Transverse colon (tissue), 4 donors: Measurements from ENCODE around the gene ZCCHC17. TPM values are rescaled to one million over a fixed set of nuclear protein-coding genes. Genes with fewer than 3 reads are reported as not detected.

Experiments
- DNase-seq: peaks from one replicate; pipeline ENCODE4 v3.0.0-alpha.2; 2019
- H3K27ac ChIP-seq, 4 donors: fragments of 200-600 bp; sonication (generic); 2 replicates each; pipeline ENCODE4 v1.5.1; 2016 to 2018; ENCODE audit warnings: inconsistent platforms in 4 of 4
- H3K27me3 ChIP-seq: fragments of 200-600 bp; sonication (generic); 2 replicates; pipeline ENCODE4 v1.5.1; 2017; ENCODE audit warnings: inconsistent platforms
- H3K36me3 ChIP-seq, 4 donors: fragments of 200-600 bp; sonication (generic); 2 replicates each; pipeline ENCODE4 v1.5.1; 2017 to 2019; ENCODE audit warnings: inconsistent platforms in 4 of 4
- H3K4me1 ChIP-seq, 4 donors: fragments of 200-600 bp; sonication (generic); 2 replicates each; pipeline ENCODE4 v1.5.1; 2017 to 2020; ENCODE audit warnings: inconsistent platforms in 4 of 4
- H3K4me3 ChIP-seq, 4 donors: fragments of 200-600 bp; sonication (generic); 1 replicate in 1 of 4; 2 replicates in 3 of 4; pipeline versions ENCODE4 v1.5.1 to v1.6.1; 2017 to 2019; ENCODE audit warnings: inconsistent platforms in 4 of 4
- H3K9me3 ChIP-seq, 2 donors: fragments of 200-600 bp; sonication (generic); 2 replicates each; pipeline ENCODE4 v1.5.1; 2017 to 2019; ENCODE audit warnings: inconsistent platforms in 2 of 2
- EP300 ChIP-seq: sonication (generic); formaldehyde crosslinking; IDR thresholded peaks from one replicate; pipeline ENCODE4 v1.6.1; 2017; ENCODE audit warnings: antibody characterized with exemption, low read depth
- POLR2A ChIP-seq: fragments of 450-650 bp; IDR thresholded peaks from one replicate; pipeline ENCODE4 v1.6.1; 2016; ENCODE audit warnings: antibody characterized with exemption, mild to moderate bottlenecking, moderate library complexity
- POLR2AphosphoS5 ChIP-seq, 3 donors: sonication (generic); formaldehyde crosslinking; IDR thresholded peaks; one replicate each; pipeline ENCODE4 v1.6.1; 2016; ENCODE audit warnings: antibody characterized with exemption in 3 of 3
- WGBS, 2 donors: methylation state at CpG; one replicate each; pipeline ENCODE4 v1.1.5; 2018; ENCODE audit warnings: low coverage in 1 of 2; 5-methylcytosine and 5-hydroxymethylcytosine counted together
- in situ Hi-C, 4 donors: fragments of 200-750 bp; cut with MboI; loops; one replicate each; pipeline versions ENCODE4 v1.15.0 to v1.15.1; 2017; ENCODE audit warnings: low sequenced_read_pairs in 3 of 4, low pct_ligation_motif_present in 1 of 4, low pct_unique_long_range_greater_than_20kb in 1 of 4
- intact Hi-C: fragments of 100-400 bp; cut with DNase I; formaldehyde crosslinking; loops from one replicate; pipeline ENCODE4 v1.15.1; 2023; ENCODE audit warnings: low total_unique reads
- total RNA-seq, 4 donors: library from RNA; depleted of rRNA; stranded (reverse); fragments of >200 nt; gene quantifications; one replicate each; pipeline ENCODE4 v1.1.0, GENCODE V29; 2016
- TF ChIP-seq, protein P1 (sequence below), 5 experiments: fragments of 200-600 bp in 3 of 5; fragments of 450-650 bp in 2 of 5; sonication (generic) in 3 of 5; IDR thresholded peaks; 1 replicate in 2 of 5; 2 replicates in 3 of 5; pipeline ENCODE4 v1.5.1; 2016 to 2017; ENCODE audit warnings: antibody characterized with exemption in 5 of 5, inconsistent platforms in 3 of 5, mild to moderate bottlenecking in 2 of 5, moderate library complexity in 1 of 5

ZCCHC17 gene, protein sequence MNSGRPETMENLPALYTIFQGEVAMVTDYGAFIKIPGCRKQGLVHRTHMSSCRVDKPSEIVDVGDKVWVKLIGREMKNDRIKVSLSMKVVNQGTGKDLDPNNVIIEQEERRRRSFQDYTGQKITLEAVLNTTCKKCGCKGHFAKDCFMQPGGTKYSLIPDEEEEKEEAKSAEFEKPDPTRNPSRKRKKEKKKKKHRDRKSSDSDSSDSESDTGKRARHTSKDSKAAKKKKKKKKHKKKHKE
- 10 to 100 TPM in 3 of 4 donors, 1 to 10 TPM in 1; 4.8 to 18.7 (median 13.7) TPM for total RNA-seq

- Histone ChIP-seq H3K27ac (peak within 1 kb of the TSS; percentile 93 to 97 (median 94)), H3K4me3 (peak within 1 kb of the TSS; percentile 71 to 91 (median 82)), H3K4me1 (peaks cover 0 to 37% (median 23%) of the 10 kb centered on the region in 4 donors), H3K27me3 (no peaks in the 10 kb centered on the region), H3K36me3 (peaks cover 0 to 16% (median under 1%) of the 10 kb centered on the region in 4 donors), H3K9me3 (no peaks in the 10 kb centered on the region)
- peak; percentile 95 for DNase-seq
- WGBS, 2 donors, result 0% methylated on average over 53 of the region's 53 CpGs; no CpG with 5 or more reads in 1 of the 2 donors
- in situ Hi-C loops, result no loop called here
- TF ChIP-seq, protein P1, sequence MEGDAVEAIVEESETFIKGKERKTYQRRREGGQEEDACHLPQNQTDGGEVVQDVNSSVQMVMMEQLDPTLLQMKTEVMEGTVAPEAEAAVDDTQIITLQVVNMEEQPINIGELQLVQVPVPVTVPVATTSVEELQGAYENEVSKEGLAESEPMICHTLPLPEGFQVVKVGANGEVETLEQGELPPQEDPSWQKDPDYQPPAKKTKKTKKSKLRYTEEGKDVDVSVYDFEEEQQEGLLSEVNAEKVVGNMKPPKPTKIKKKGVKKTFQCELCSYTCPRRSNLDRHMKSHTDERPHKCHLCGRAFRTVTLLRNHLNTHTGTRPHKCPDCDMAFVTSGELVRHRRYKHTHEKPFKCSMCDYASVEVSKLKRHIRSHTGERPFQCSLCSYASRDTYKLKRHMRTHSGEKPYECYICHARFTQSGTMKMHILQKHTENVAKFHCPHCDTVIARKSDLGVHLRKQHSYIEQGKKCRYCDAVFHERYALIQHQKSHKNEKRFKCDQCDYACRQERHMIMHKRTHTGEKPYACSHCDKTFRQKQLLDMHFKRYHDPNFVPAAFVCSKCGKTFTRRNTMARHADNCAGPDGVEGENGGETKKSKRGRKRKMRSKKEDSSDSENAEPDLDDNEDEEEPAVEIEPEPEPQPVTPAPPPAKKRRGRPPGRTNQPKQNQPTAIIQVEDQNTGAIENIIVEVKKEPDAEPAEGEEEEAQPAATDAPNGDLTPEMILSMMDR (IDR thresholded peaks at IDR 0.05), result peak in 2 of 5 experiments; percentile 7 to 10
- TF ChIP-seq POLR2A (peak; percentile 96), POLR2AphosphoS5 (IDR thresholded peaks at IDR 0.05) (peak; percentile 89 to 97 (median 93)), EP300 (no peak)
- intact Hi-C loops, result no loop called here
These were observed at the start of gene ZCCHC17, which contains the start of gene SNRNP40 for GRCh38 chr1:31296486-31297276. TSS of gene ZCCHC17 (plus strand) at chr1:31297032. CDS start at chr1:31310099, 13,067 bp downstream. TSS of gene SNRNP40 (minus strand) at chr1:31296788. CDS start at chr1:31296751, 37 bp downstream.

DNA sequence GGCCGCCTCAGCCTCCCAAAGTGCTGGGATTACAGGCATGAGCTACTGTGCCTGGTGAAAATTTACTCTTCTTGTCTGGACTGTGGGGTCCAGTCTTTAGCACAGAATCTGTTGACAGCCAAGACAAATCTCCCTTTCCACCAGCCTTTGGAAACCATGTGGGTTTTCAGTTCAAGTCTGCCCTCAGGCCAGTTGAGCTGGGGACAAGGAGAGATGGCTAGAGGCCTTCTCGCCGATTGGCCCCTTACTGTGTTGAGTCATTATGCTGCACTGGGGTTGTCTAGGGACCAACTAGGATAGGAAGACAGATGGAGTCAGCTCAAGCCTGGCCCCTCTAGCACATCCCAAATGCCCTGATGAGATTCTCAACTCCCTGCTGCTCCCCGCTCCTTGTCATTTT lies 48.6 kb upstream of the ZCCHC17 start:
- no peaks in the 10 kb centered on the region for H3K36me3 ChIP-seq
- in situ Hi-C loops, result no loop called here
- WGBS, 2 donors, result 88 to 90% methylated on average over 2 to 4 of the region's 4 CpGs
- H3K4me1 ChIP-seq, result no peaks in the 10 kb centered on the region
- no peak for TF ChIP-seq POLR2AphosphoS5 (IDR thresholded peaks at IDR 0.05)
- no peak for TF ChIP-seq EP300
- no peak for TF ChIP-seq POLR2A
- TF ChIP-seq, protein P1 (IDR thresholded peaks at IDR 0.05), result no peak
- no peak overlapping the region for H3K27ac ChIP-seq
- no peaks in the 10 kb centered on the region for H3K9me3 ChIP-seq
- H3K27me3 ChIP-seq, result no peaks in the 10 kb centered on the region
- H3K4me3 ChIP-seq, result no peak overlapping the region
- intact Hi-C loops, result no loop called here
- DNase-seq, result no peak

- Histone ChIP-seq H3K4me3 (no peak overlapping the region), H3K27ac (no peak overlapping the region), H3K4me1 (no peaks in the 10 kb centered on the region), H3K36me3 (no peaks in the 10 kb centered on the region), H3K27me3 (no peaks in the 10 kb centered on the region), H3K9me3 (no peaks in the 10 kb centered on the region)
- DNase-seq, result no peak
- intact Hi-C loops (no loop called here), in situ Hi-C loops (no loop called here)
- no peak for TF ChIP-seq POLR2A
- no peak for TF ChIP-seq POLR2AphosphoS5 (IDR thresholded peaks at IDR 0.05)
- TF ChIP-seq, protein P1 (IDR thresholded peaks at IDR 0.05), result no peak
- no peak for TF ChIP-seq EP300
- 90 to 100% methylated on average over 2 to 3 of the region's 3 CpGs for WGBS, 2 donors
These were observed 47.0 kb upstream of the ZCCHC17 start for GRCh38 chr1:31249854-31250253.

- Histone ChIP-seq H3K4me1 (no peaks in the 10 kb centered on the region), H3K36me3 (peaks cover 0 to 30% (median 13%) of the 10 kb centered on the region in 4 donors), H3K27ac (no peak overlapping the region), H3K27me3 (no peaks in the 10 kb centered on the region), H3K9me3 (no peaks in the 10 kb centered on the region), H3K4me3 (no peak overlapping the region)
- in situ Hi-C loops, result no loop called here
- no peak for DNase-seq
- intact Hi-C loops, result no loop called here
- TF ChIP-seq, protein P1 (IDR thresholded peaks at IDR 0.05), result no peak
- TF ChIP-seq POLR2A, result no peak
- no peak for TF ChIP-seq POLR2AphosphoS5 (IDR thresholded peaks at IDR 0.05)
- TF ChIP-seq EP300, result no peak
- WGBS, 2 donors, result 92% methylated on average over 1 of the region's 1 CpG; no CpG with 5 or more reads in 1 of the 2 donors
These were observed 39.6 kb upstream of the ZCCHC17 start for GRCh38 chr1:31257213-31257612.
